Common myeloid progenitor, CD34-positive (primary cell): Measurements from ENCODE around the gene RRP36.

ENCODE experiments used
- CTCF ChIA-PET: fragments of 350-600 bp; sonication (Branson Sonifier 250); formaldehyde crosslinking; loops from one replicate; lab custom pipeline; 2021; ENCODE audit warnings: antibody characterized with exemption; lab: Charles Lee
- POLR2A ChIA-PET: fragments of 350-600 bp; sonication (Branson Sonifier 250); formaldehyde crosslinking; loops from one replicate; lab custom pipeline; 2021; ENCODE audit warnings: antibody characterized with exemption; lab: Charles Lee
- DNase-seq, 3 donors: peaks; one replicate each; pipeline versions ENCODE4 v3.0.0 to v3.0.0-alpha.2; 2013
- H3K27ac ChIP-seq, 2 experiments: 1 replicate in 1 of 2; 2 replicates in 1 of 2; pipeline ENCODE4 v1.7.0; 2013; ENCODE audit warnings: inconsistent platforms in 2 of 2, low read length in 2 of 2, mild to moderate bottlenecking in 2 of 2, low read depth in 1 of 2, moderate library complexity in 1 of 2; ENCODE audit not compliant: severe bottlenecking in 2 of 2, insufficient read depth in 1 of 2, poor library complexity in 1 of 2
- H3K27me3 ChIP-seq, 5 experiments: replicated peaks in 2 of 5; 1 replicate in 3 of 5; 2 replicates in 2 of 5; pipeline versions ENCODE4 v1.6.1 to v1.7.0; 2013; ENCODE audit warnings: low read length in 4 of 5, mild to moderate bottlenecking in 2 of 5, moderate library complexity in 2 of 5, inconsistent platforms in 1 of 5; ENCODE audit not compliant: insufficient read depth in 5 of 5, control insufficient read depth in 4 of 5
- H3K36me3 ChIP-seq, 4 experiments: 1 replicate in 2 of 4; 2 replicates in 2 of 4; pipeline versions ENCODE4 v1.6.1 to v1.7.0; 2013; ENCODE audit warnings: low read length in 3 of 4, control low read depth in 1 of 4, mild to moderate bottlenecking in 1 of 4; ENCODE audit not compliant: control insufficient read depth in 4 of 4, insufficient read depth in 4 of 4
- H3K4me1 ChIP-seq, 4 experiments: 1 replicate in 3 of 4; 2 replicates in 1 of 4; pipeline versions ENCODE4 v1.6.1 to v1.7.1; 2013; ENCODE audit warnings: low read length in 3 of 4, mild to moderate bottlenecking in 3 of 4, control low read depth in 1 of 4, inconsistent platforms in 1 of 4, moderate library complexity in 1 of 4; ENCODE audit not compliant: control insufficient read depth in 4 of 4, insufficient read depth in 4 of 4; ENCODE audit errors: control extremely low read depth in 1 of 4
- H3K4me3 ChIP-seq, 7 experiments: 1 replicate in 4 of 7; 2 replicates in 3 of 7; pipeline versions ENCODE4 v1.5.1 to v1.7.0; 2013; ENCODE audit warnings: mild to moderate bottlenecking in 7 of 7, low read length in 6 of 7, moderate library complexity in 6 of 7, inconsistent platforms in 2 of 7, low read depth in 2 of 7, control low read depth in 1 of 7; ENCODE audit not compliant: insufficient read depth in 4 of 7, control insufficient read depth in 1 of 7; ENCODE audit errors: extremely low read depth in 1 of 7
- H3K9me3 ChIP-seq, 5 experiments: 1 replicate in 4 of 5; 2 replicates in 1 of 5; pipeline versions ENCODE4 v1.6.1 to v1.7.1; 2013; ENCODE audit warnings: low read length in 4 of 5, mild to moderate bottlenecking in 2 of 5, inconsistent platforms in 1 of 5, low read depth in 1 of 5, moderate library complexity in 1 of 5; ENCODE audit not compliant: control insufficient read depth in 4 of 5, insufficient read depth in 2 of 5; ENCODE audit errors: control extremely low read depth in 1 of 5
- WGBS: methylation state at CpG from one replicate; pipeline ENCODE4 v1.1.5; 2013; ENCODE audit not compliant: insufficient coverage; 5-methylcytosine and 5-hydroxymethylcytosine counted together

Gene RRP36

GRCh38 chr6:43013843-43014433 is 7.5 kb upstream of the RRP36 start, which contains the start of the genes KLHDC3 and MEA1:
Gene KLHDC3 (plus strand): TSS chr6:43014249. CDS start chr6:43017193, 2,944 bp downstream.
Gene MEA1 (minus strand): TSS chr6:43013946. CDS start chr6:43013813, 133 bp downstream.
- CTCF ChIA-PET: interaction anchor here (0.7 to 3.5 kb wide), 5 partner anchors 11 to 49 kb away, joined by 3 to 10 read pairs (median 4); partner anchors contain the start of genes CUL7 and PPP2R5D
- Histone ChIP-seq H3K27me3 (no peaks in the 10 kb centered on the region), H3K27ac (peak within 1 kb of the TSS; percentile 52 to 87), H3K36me3 (peaks cover 4 to 56% (median 41%) of the 10 kb centered on the region in 4 experiments), H3K4me3 (peak within 1 kb of the TSS; percentile 74 to 96 (median 90)), H3K4me1 (peaks cover 11 to 40% (median 31%) of the 10 kb centered on the region in 4 experiments), H3K9me3 (no peaks in the 10 kb centered on the region)
- peak; percentile 100 for DNase-seq
- POLR2A ChIA-PET: interaction anchor here (0.6 to 1.1 kb wide), 5 partner anchors 10 to 138 kb away, joined by 3 to 7 read pairs (median 3); partner anchors contain the start of genes CNPY3 and CUL7
- 0% methylated on average over 45 of the region's 51 CpGs for WGBS

- POLR2A ChIA-PET: interaction anchor here (0.6 to 1.0 kb wide), 4 partner anchors 10 to 138 kb away, joined by 3 to 7 read pairs (median 3); partner anchors contain the start of genes CNPY3 and CUL7
- WGBS: 0% methylated on average over 7 of the region's 7 CpGs
- peaks cover 11 to 40% (median 31%) of the 10 kb centered on the region in 4 experiments for H3K4me1 ChIP-seq
- DNase-seq: no peak
- no peaks in the 10 kb centered on the region for H3K27me3 ChIP-seq
- peaks cover 0 to 56% (median 42%) of the 10 kb centered on the region in 4 experiments for H3K36me3 ChIP-seq
- H3K27ac ChIP-seq: peak overlapping the region; percentile 46 to 87
- H3K4me3 ChIP-seq: peak overlapping the region; percentile 74 to 96 (median 90)
- H3K9me3 ChIP-seq: no peaks in the 10 kb centered on the region
- CTCF ChIA-PET: interaction anchor here (0.6 to 3.5 kb wide), 7 partner anchors 11 to 133 kb away, joined by 3 to 10 read pairs (median 3); partner anchors contain the start of genes CUL7 and PPP2R5D
These were observed 7.0 kb upstream of the RRP36 start for GRCh38 chr6:43014434-43014909.

GRCh38 chr6:43016176-43016942 is 5.1 kb upstream of the RRP36 start:
- H3K9me3 ChIP-seq: no peaks in the 10 kb centered on the region
- 88% methylated on average over 4 of the region's 7 CpGs for WGBS
- POLR2A ChIA-PET: no interaction called here
- H3K27me3 ChIP-seq: no peaks in the 10 kb centered on the region
- peaks cover 0 to 46% (median 33%) of the 10 kb centered on the region in 4 experiments for H3K36me3 ChIP-seq
- CTCF ChIA-PET: interaction anchor here (0.7 to 3.5 kb wide), 7 partner anchors 9 to 135 kb away, joined by 3 to 8 read pairs (median 4); no protein-coding TSS in a partner anchor
- peak overlapping the region in 1 of 2 experiments; percentile 63 for H3K27ac ChIP-seq
- peaks cover 11 to 50% (median 38%) of the 10 kb centered on the region in 4 experiments for H3K4me1 ChIP-seq
- DNase-seq: no peak
- no peak overlapping the region for H3K4me3 ChIP-seq

GRCh38 chr6:43016943-43017334 is 4.5 kb upstream of the RRP36 start:
- Histone ChIP-seq H3K27ac (peak overlapping the region in 1 of 2 experiments; percentile 63), H3K27me3 (no peaks in the 10 kb centered on the region), H3K9me3 (no peaks in the 10 kb centered on the region), H3K4me3 (peak overlapping the region in 1 of 7 experiments; percentile 7), H3K4me1 (peaks cover 11 to 48% (median 38%) of the 10 kb centered on the region in 4 experiments), H3K36me3 (peaks cover 0 to 40% (median 30%) of the 10 kb centered on the region in 4 experiments)
- ChIA-PET CTCF (interaction anchor here (0.7 to 3.5 kb wide), 4 partner anchors 8 to 46 kb away, joined by 3 to 8 read pairs (median 4); no protein-coding TSS in a partner anchor), POLR2A (no interaction called here)
- DNase-seq: no peak
- 94% methylated on average over 12 of the region's 12 CpGs for whole genome bisulfite sequencing

GRCh38 chr6:43019152-43019551 is 2.3 kb upstream of the RRP36 start:
- Histone ChIP-seq H3K4me3 (no peak overlapping the region), H3K36me3 (peaks cover 0 to 39% (median 29%) of the 10 kb centered on the region in 4 experiments), H3K27ac (peak overlapping the region in 1 of 2 experiments; percentile 20), H3K9me3 (no peaks in the 10 kb centered on the region), H3K4me1 (peaks cover 5 to 40% (median 34%) of the 10 kb centered on the region in 4 experiments), H3K27me3 (no peaks in the 10 kb centered on the region)
- POLR2A ChIA-PET: no interaction called here
- no peak for DNase-seq
- no CpG with 5 or more reads among the region's 2 CpGs for WGBS
- CTCF ChIA-PET: interaction anchor here (1.0 kb wide), 2 partner anchors 14 to 16 kb away, joined by 3 read pairs; no protein-coding TSS in a partner anchor

- POLR2A ChIA-PET: interaction anchor here (0.5 kb wide), 1 partner anchor 105 kb away, joined by 3 read pairs; no protein-coding TSS in a partner anchor
- Histone ChIP-seq H3K4me3 (no peak overlapping the region), H3K4me1 (peaks cover 0 to 32% (median 27%) of the 10 kb centered on the region in 4 experiments), H3K27ac (peak overlapping the region in 1 of 2 experiments; percentile 81), H3K36me3 (peaks cover 4 to 49% (median 34%) of the 10 kb centered on the region in 4 experiments), H3K9me3 (no peaks in the 10 kb centered on the region), H3K27me3 (no peaks in the 10 kb centered on the region)
- WGBS: 100% methylated on average over 2 of the region's 3 CpGs
- CTCF ChIA-PET: interaction anchor here (0.7 to 2.0 kb wide), 4 partner anchors 9 to 124 kb away, joined by 3 to 5 read pairs (median 3); partner anchors contain the start of gene PEX6
- DNase-seq: no peak
These were observed 1.2 kb upstream of the RRP36 start for GRCh38 chr6:43020052-43020705.
